Occipital lobe (tissue), 2 donors: Measurements from ENCODE around the gene TOMM34. TPM values are rescaled to one million over a fixed set of nuclear protein-coding genes. Genes with fewer than 3 reads are reported as not detected.

Experiments used
- DNase-seq: peaks from one replicate; lab custom pipeline; 2025; lab: John Stamatoyannopoulos, UW
- total RNA-seq: library from RNA; depleted of rRNA; stranded (reverse); fragments of >200 nt; gene quantifications from one replicate; pipeline ENCODE4 v1.2.3, GENCODE V29; 2014

The TOMM34 gene
- total RNA-seq: 5.0 TPM

DNA sequence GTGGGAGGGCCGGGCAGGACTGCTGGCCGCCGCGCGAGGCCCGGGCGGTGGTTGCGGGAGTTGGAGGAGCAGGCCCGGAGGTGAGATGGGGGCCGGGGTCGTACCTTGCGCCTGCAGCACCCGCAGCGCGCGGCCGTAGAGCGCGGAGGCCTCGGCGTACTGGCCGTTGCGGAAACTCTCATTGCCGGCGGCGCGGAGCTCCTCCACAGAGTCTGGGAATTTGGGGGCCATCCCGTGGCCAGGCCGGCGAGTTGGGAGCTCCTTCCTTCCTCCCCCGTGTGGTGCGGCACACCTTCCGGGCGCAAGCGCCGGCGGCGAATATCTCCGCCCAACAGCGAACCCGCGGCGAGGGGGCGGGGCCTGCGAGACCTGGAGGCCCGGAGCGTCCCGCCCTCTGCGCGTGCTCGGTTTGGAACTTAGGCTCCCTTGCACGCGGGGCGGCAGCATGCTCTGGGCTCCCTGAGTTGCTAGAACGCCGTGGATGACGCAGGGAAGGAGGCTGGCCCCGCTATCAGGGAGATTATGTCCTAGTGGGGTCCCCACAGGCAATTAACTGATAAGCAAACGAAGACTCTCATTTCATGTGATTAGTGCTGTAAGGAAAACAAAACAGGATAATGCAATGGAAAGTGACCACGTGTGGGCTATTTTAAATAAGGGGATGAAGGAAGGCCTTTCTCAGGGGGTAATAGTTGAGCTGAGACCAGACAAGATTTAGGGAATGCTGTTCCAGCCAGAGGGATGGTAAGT lies at the start of gene TOMM34:
Gene TOMM34, minus strand, starts transcription at position 295 of the 750 bp plus-strand sequence. Its CDS starts 64 bp downstream, at position 231.
- DNase-seq: peak; percentile 88

- DNase-seq: no peak
Measured at GRCh38 chr20:45008521-45009049, 48.4 kb upstream of the TOMM34 start.

- DNase-seq: no peak
Measured at GRCh38 chr20:44997668-44998067, 37.5 kb upstream of the TOMM34 start.

DNA sequence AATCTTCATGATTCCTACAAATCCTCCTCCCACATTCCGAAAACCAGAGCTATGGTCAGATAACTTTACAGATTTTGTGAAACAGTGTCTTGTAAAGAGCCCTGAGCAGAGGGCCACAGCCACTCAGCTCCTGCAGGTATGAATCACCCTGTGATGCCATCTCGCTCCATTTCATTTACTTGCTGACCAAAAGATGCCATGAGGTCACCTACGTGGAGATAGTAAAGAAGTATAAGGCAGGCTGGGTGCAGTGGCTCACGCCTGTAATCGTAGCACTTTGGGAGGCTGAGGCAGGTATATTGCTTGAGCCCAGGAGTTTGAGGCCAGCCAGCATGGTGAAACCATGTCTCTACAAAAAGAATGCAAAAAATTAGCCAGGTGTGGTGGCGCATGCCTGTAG lies 37.0 kb upstream of the TOMM34 start:
- DNase-seq: no peak

DNA sequence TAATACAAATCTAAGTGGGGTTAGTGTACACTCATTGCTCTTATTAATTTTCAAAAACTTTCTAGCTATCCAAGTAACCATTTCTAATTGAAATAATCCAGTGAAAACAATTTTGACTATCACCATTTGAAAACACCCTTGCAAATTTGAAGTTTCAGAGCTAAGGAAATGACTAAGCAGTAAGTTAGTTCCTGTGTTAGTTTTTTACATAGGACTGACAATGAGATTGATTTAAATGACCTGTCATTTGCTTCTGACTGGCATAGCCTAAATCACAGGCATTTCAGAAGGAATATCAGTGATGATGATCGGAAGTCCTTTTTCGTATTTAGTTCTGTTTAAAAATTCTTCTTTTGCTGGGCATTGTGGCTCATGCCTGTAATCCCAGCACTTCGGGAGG lies 33.1 kb upstream of the TOMM34 start:
- no peak for DNase-seq

GRCh38 chr20:44990957-44991356 lies 30.8 kb upstream of the TOMM34 start:
- no peak for DNase-seq

GRCh38 chr20:44990425-44990824 lies 30.2 kb upstream of the TOMM34 start:
- peak; percentile 2 for DNase-seq

GRCh38 chr20:44988631-44989171 lies 28.5 kb upstream of the TOMM34 start:
- DNase-seq: no peak

GRCh38 chr20:44983093-44983674 lies 23.0 kb upstream of the TOMM34 start:
- no peak for DNase-seq

DNA sequence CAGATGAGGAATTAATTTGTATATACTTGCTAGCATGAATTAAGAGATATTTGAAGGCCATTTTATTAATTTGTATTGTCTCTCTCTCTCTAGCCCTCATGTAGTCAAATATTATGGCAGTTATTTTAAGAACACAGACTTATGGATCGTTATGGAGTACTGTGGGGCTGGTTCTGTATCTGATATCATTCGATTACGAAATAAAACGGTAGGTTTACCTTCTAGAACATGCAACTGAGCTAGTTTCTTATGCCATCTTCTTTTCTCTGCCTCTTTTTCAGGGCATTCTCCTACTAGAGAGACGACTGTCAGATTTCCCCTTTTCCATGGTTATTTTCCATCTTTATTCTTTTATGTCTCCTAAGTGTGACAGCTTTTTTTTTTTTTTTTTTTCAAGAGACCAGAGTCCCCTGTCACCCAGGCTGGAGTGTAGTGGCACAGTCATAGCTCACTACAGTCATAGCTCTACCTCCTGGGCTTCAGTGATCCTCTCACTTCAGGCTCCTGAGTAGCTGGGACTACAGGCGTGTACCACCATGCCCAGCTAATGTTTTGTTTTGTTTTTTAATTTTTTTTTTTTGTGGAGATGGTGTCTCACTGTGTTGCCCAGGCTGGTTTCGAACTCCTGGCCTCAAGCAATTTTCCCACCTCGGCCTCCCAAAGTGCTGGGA lies 21.7 kb upstream of the TOMM34 start:
- no peak for DNase-seq

- no peak for DNase-seq
Measured at GRCh38 chr20:44979090-44979621, 19.0 kb upstream of the TOMM34 start.

DNA sequence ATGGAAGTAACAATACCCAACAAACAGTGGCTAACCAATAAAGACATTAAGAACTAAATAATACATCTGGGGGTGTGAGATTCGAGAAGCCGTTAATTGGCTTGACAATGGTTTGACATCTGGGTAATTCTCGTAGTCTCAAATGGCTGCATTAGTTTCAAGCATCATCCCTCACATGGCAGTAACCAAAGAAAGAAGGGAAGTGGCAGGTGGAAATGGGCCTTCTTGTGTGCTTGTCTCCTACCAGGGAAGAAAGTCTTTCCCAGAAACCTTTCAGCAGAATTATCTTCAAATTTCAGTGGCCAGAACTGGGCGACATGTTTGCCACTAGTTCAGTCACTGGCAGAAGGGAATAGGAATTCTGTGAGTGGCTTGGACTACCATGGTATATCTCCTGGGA lies 16.5 kb upstream of the TOMM34 start:
- DNase-seq: no peak

DNA sequence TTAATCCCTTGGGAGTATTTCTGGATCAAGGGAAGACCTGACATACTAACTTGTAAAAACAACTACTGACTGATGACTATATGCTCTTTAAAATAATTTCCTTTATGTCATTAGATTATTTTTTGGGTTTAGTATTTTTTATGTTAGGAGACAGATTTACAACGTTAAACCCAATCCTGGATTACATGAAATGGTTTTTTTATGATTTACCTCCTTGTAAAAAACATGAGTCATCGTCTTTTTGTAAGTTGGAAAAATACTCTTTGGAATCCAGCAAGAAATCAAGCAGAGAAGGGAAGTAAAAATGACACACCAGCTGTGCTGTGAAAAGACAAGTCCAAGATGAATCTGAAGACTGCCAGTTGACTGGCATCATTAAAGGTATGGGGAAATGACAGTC lies 12.9 kb upstream of the TOMM34 start:
- DNase-seq: no peak

- DNase-seq: no peak
Measured at GRCh38 chr20:44970243-44970757, 10.1 kb upstream of the TOMM34 start.

GRCh38 chr20:44969300-44969894 lies 9.2 kb upstream of the TOMM34 start:
- no peak for DNase-seq

- DNase-seq: no peak
Measured at GRCh38 chr20:44967207-44967807, 7.1 kb upstream of the TOMM34 start.

GRCh38 chr20:44966030-44966961 lies 6.1 kb upstream of the TOMM34 start, which contains the start of gene STK4:
STK4 (plus strand) TSS chr20:44966512; CDS start chr20:44966569, 57 bp downstream.
- DNase-seq: peak; percentile 90

DNA sequence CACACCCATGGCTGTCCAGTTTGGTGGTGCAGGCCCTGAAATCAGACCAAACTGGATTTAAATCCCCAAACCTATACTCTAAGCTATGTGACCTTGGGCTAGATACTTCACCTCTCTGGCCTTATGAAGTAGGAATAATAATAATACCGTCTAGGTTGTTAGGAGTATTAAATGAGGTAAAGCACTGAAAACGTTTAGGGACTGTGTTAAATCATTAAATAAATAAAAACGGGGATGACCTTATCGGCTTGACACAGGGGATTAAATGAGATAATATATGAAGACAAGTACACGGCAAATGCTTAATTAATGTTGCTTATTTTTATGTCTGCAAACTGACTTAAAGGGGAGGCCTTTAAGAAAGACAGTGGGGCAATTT lies 5.4 kb upstream of the TOMM34 start:
- no peak for DNase-seq
